GM23338 (cell line): ENCODE results near the gene IL36B. TPM values are rescaled to one million over a fixed set of nuclear protein-coding genes. Genes with fewer than 3 reads are reported as not detected.

Experiments
- ATAC-seq: fragments of 200-7000 bp; cut with Tn5 transposase; 3 replicates; pipeline ENCODE4 v1.9.1; 2020
- DNase-seq: peaks from one replicate; pipeline ENCODE4 v3.0.0-alpha.2; 2015; ENCODE audit warnings: low spot score
- H2AFZ ChIP-seq: fragments of 200-600 bp; sonication (generic); 2 replicates; pipeline ENCODE4 v1.8.0; 2016; ENCODE audit warnings: antibody characterized with exemption, mild to moderate bottlenecking, moderate library complexity
- H3F3A ChIP-seq: fragments of 200-600 bp; sonication (generic); replicated peaks from 2 replicates; pipeline ENCODE4 v1.8.0; 2017; ENCODE audit warnings: antibody characterized with exemption, mixed run types, low read depth
- H3K27ac ChIP-seq: fragments of 200-600 bp; sonication (generic); 2 replicates; pipeline ENCODE4 v1.6.1; 2016; ENCODE audit warnings: low read depth
- H3K27me3 ChIP-seq: fragments of 200-600 bp; sonication (generic); 2 replicates; pipeline ENCODE4 v1.8.0; 2016; ENCODE audit warnings: mild to moderate bottlenecking, mixed run types, moderate library complexity; ENCODE audit not compliant: insufficient read depth
- H3K36me3 ChIP-seq: fragments of 200-600 bp; sonication (generic); 2 replicates; pipeline ENCODE4 v1.8.0; 2016; ENCODE audit warnings: mild to moderate bottlenecking; ENCODE audit not compliant: insufficient read depth
- H3K4me1 ChIP-seq: fragments of 200-600 bp; sonication (generic); 2 replicates; pipeline ENCODE4 v1.8.0; 2016; ENCODE audit warnings: mild to moderate bottlenecking, moderate library complexity; ENCODE audit not compliant: insufficient read depth
- H3K4me2 ChIP-seq: fragments of 200-600 bp; sonication (generic); 2 replicates; pipeline ENCODE4 v1.7.1; 2017; ENCODE audit warnings: mixed run types
- H3K4me3 ChIP-seq: fragments of 200-600 bp; sonication (generic); 2 replicates; pipeline ENCODE4 v1.6.1; 2016; ENCODE audit warnings: mixed run types
- H3K79me2 ChIP-seq: fragments of 200-600 bp; sonication (generic); replicated peaks from 2 replicates; pipeline ENCODE4 v1.8.0; 2017; ENCODE audit warnings: mild to moderate bottlenecking; ENCODE audit not compliant: insufficient read depth
- H3K9me2 ChIP-seq: fragments of 200-600 bp; sonication (generic); 2 replicates; pipeline ENCODE4 v1.8.0; 2017; ENCODE audit not compliant: insufficient read depth
- H4K20me1 ChIP-seq: fragments of 200-600 bp; sonication (generic); replicated peaks from 2 replicates; pipeline ENCODE4 v1.8.0; 2017; ENCODE audit warnings: mild to moderate bottlenecking; ENCODE audit not compliant: insufficient read depth
- H3K27ac Mint-ChIP-seq: 2 replicates; pipeline ENCODE4 v1.8.0; 2020; ENCODE audit warnings: inconsistent platforms, mild to moderate bottlenecking, moderate library complexity, mixed read lengths
- H3K27me3 Mint-ChIP-seq: 3 replicates; pipeline ENCODE4 v1.8.0; 2022; ENCODE audit warnings: low read depth, mild to moderate bottlenecking, moderate library complexity, mixed read lengths, inconsistent platforms; ENCODE audit not compliant: insufficient read depth, poor library complexity
- H3K36me3 Mint-ChIP-seq: 3 replicates; pipeline ENCODE4 v1.8.0; 2021; ENCODE audit warnings: low read depth, mild to moderate bottlenecking, inconsistent platforms, moderate library complexity, mixed read lengths
- H3K4me1 Mint-ChIP-seq: 3 replicates; pipeline ENCODE4 v1.8.0; 2020; ENCODE audit warnings: mild to moderate bottlenecking, inconsistent platforms, mixed read lengths
- H3K4me3 Mint-ChIP-seq: 3 replicates; pipeline ENCODE4 v1.8.0; 2021; ENCODE audit warnings: moderate library complexity, mild to moderate bottlenecking, inconsistent platforms, mixed read lengths
- H3K9me3 Mint-ChIP-seq: 3 replicates; pipeline ENCODE4 v1.8.0; 2020; ENCODE audit warnings: moderate library complexity, mild to moderate bottlenecking, inconsistent platforms, mixed read lengths
- CREB1 ChIP-seq: fragments of 250-450 bp; sonication (Bioruptor Pico); IDR thresholded peaks from 2 replicates; pipeline ENCODE4 v1.5.0; 2020; ENCODE audit warnings: low read depth, mild to moderate bottlenecking, moderate library complexity
- CTCF ChIP-seq, 2 experiments: fragments of 200-600 bp in 1 of 2; sonication (generic) in 1 of 2; conservative IDR thresholded peaks; 2 replicates each; pipeline versions ENCODE4 v1.5.1 to v1.6.1; 2016 to 2017; ENCODE audit warnings: antibody characterized with exemption in 2 of 2, low read depth in 2 of 2, mild to moderate bottlenecking in 2 of 2, moderate library complexity in 1 of 2
- EZH2 ChIP-seq: fragments of 200-600 bp; sonication (generic); IDR thresholded peaks from one replicate; pipeline ENCODE4 v1.8.0; 2017; ENCODE audit warnings: antibody characterized with exemption, mild to moderate bottlenecking, low read depth; ENCODE audit not compliant: unreplicated experiment
- EZH2phosphoT487 ChIP-seq: fragments of 200-600 bp; sonication (generic); IDR thresholded peaks from one replicate; pipeline ENCODE4 v1.8.1; 2018; ENCODE audit warnings: antibody characterized with exemption; ENCODE audit not compliant: unreplicated experiment
- JUNB ChIP-seq: IDR thresholded peaks from one replicate; pipeline ENCODE4 v1.6.1; 2016; ENCODE audit warnings: antibody characterized with exemption; ENCODE audit not compliant: unreplicated experiment
- NANOG ChIP-seq: IDR thresholded peaks from 2 replicates; pipeline ENCODE4 v1.6.1; 2016; ENCODE audit warnings: antibody characterized with exemption, borderline replicate concordance
- POLR2AphosphoS5 ChIP-seq: IDR thresholded peaks from 2 replicates; pipeline ENCODE4 v1.6.1; 2016; ENCODE audit warnings: antibody characterized with exemption, low read depth
- REST ChIP-seq: IDR thresholded peaks from one replicate; pipeline ENCODE4 v1.6.1; 2018; ENCODE audit warnings: antibody characterized with exemption; ENCODE audit not compliant: unreplicated experiment
- STAT1 ChIP-seq: IDR thresholded peaks from one replicate; pipeline ENCODE4 v1.6.1; 2016; ENCODE audit warnings: antibody characterized with exemption; ENCODE audit not compliant: unreplicated experiment
- ZNF114 ChIP-seq: fragments of 250-450 bp; sonication (Bioruptor Pico); IDR thresholded peaks from 2 replicates; pipeline ENCODE4 v1.5.0; 2020; ENCODE audit warnings: mild to moderate bottlenecking, moderate library complexity
- ZNF331 ChIP-seq: fragments of 250-450 bp; sonication (Bioruptor Pico); IDR thresholded peaks from 2 replicates; pipeline ENCODE4 v1.5.0; 2020; ENCODE audit warnings: low read depth, mild to moderate bottlenecking, moderate library complexity
- ZNF462 ChIP-seq: fragments of 250-450 bp; sonication (Bioruptor Pico); IDR thresholded peaks from 2 replicates; pipeline ENCODE4 v1.5.0; 2020; ENCODE audit warnings: mild to moderate bottlenecking, moderate library complexity
- polyA plus RNA-seq: library from polyadenylated mRNA; unstranded; fragments of >200 nt; fragmentation: Nextera tagmentation; extraction: Ambion mirVana; gene quantifications from 2 replicates; pipeline ENCODE4 v1.2.1, GENCODE V29; 2016
- total RNA-seq: library from RNA; depleted of rRNA; stranded (reverse); fragments of >200 nt; shearing (Covaris generic); gene quantifications from 2 replicates; pipeline ENCODE4 v1.2.3, GENCODE V29; 2014
- TF ChIP-seq, protein P1 (sequence below): IDR thresholded peaks from 2 replicates; pipeline ENCODE4 v1.6.1; 2016; ENCODE audit warnings: antibody characterized with exemption

The IL36B gene
- total and polyA plus RNA-seq, 2 experiments from 2014 or later: not detected

DNA sequence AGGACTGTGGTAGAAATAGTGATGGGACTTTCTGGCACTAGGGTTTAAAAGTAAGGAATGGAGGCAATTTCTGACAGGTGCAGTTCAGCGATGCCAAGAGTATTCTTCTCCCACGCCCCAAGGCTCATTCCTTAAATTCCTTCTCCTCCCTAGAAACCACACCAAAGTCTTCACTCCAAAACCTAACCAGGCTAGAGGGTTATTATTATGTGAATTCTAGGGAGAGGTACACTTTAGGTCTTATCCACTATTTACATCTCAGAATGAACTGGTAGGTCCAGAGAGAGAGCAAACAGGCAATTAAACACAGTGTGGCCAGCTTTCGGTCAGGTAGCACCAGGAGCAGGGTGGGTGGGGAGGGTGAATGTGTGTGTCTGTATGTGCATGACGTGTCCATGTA, 26.5 kb upstream of the IL36B start:
- Histone ChIP-seq H3K9me2 (no peaks in the 10 kb centered on the region), H3K36me3 (no peaks in the 10 kb centered on the region), H3K4me3 (no peak overlapping the region), H2AFZ (no peak overlapping the region), H4K20me1 (no peaks in the 10 kb centered on the region), H3K79me2 (no peaks in the 10 kb centered on the region), H3K27me3 (no peaks in the 10 kb centered on the region), H3K4me1 (peaks cover 8% of the 10 kb centered on the region), H3F3A (no peaks in the 10 kb centered on the region), H3K27ac (no peak overlapping the region), H3K4me2 (no peak overlapping the region)
- peaks cover 3% of the 10 kb centered on the region for H3K27me3 Mint-ChIP-seq
- H3K36me3 Mint-ChIP-seq: no peaks in the 10 kb centered on the region; the same call in 2 of the 3 replicates
- ATAC-seq (no peak), DNase-seq (peak; percentile 20)
- H3K4me3 Mint-ChIP-seq: no peak overlapping the region
- no peaks in the 10 kb centered on the region for H3K9me3 Mint-ChIP-seq
- no peak overlapping the region for H3K27ac Mint-ChIP-seq
- TF ChIP-seq STAT1: no peak
- no peak for TF ChIP-seq EZH2phosphoT487
- TF ChIP-seq EZH2: no peak
- TF ChIP-seq POLR2AphosphoS5: no peak
- no peak for TF ChIP-seq CREB1 (CRISPR knock-in tag)
- TF ChIP-seq ZNF462 (CRISPR knock-in tag): no peak
- TF ChIP-seq ZNF114 (CRISPR knock-in tag): no peak
- no peak for TF ChIP-seq NANOG
- TF ChIP-seq CTCF (conservative IDR thresholded peaks at IDR 0.05; ENCODE audit: low read depth in 2 of 2): no peak
- TF ChIP-seq, protein P1, sequence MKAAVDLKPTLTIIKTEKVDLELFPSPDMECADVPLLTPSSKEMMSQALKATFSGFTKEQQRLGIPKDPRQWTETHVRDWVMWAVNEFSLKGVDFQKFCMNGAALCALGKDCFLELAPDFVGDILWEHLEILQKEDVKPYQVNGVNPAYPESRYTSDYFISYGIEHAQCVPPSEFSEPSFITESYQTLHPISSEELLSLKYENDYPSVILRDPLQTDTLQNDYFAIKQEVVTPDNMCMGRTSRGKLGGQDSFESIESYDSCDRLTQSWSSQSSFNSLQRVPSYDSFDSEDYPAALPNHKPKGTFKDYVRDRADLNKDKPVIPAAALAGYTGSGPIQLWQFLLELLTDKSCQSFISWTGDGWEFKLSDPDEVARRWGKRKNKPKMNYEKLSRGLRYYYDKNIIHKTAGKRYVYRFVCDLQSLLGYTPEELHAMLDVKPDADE: no peak
- no peak for TF ChIP-seq JUNB
- TF ChIP-seq REST: no peak
- TF ChIP-seq ZNF331 (CRISPR knock-in tag): no peak
- peaks cover 4% of the 10 kb centered on the region; the same call in 2 of the 3 replicates for H3K4me1 Mint-ChIP-seq
